Measurements from ENCODE around the gene TNRC6B. TPM values are rescaled to one million over a fixed set of nuclear protein-coding genes. Genes with fewer than 3 reads are reported as not detected.
"Not testable (repeated sequence)": the region's sequence is repeated elsewhere in the genome, so short reads cannot be mapped to it uniquely, and the experiment has no call there.

Gene TNRC6B
- total RNA-seq, 1 experiment from 2014 or later, result 50.4 TPM

- no peak for TF ChIP-seq PREB (CRISPR knock-in tag; IDR thresholded peaks at IDR 0.05; ENCODE audit: borderline replicate concordance)
- TF ChIP-seq ZNF512 (CRISPR knock-in tag; IDR thresholded peaks at IDR 0.05; ENCODE audit: borderline replicate concordance), result no peak
- peak; percentile 68; the same call in 1 of the 2 replicates for TF ChIP-seq NFE2L1 (CRISPR knock-in tag; IDR thresholded peaks at IDR 0.05)
Measured at GRCh38 chr22:40193429-40194421, 16.0 kb downstream of the TNRC6B start (continued).

- no peak for TF ChIP-seq GTF2I (CRISPR knock-in tag; conservative IDR thresholded peaks at IDR 0.05)
Measured at GRCh38 chr22:40194656-40195055, 16.9 kb downstream of the TNRC6B start.

GRCh38 chr22:40196628-40197360, 19.1 kb downstream of the TNRC6B start:
- no peaks in the 10 kb centered on the region for H3K36me3 Mint-ChIP-seq
- H3K9me3 Mint-ChIP-seq, result no peaks in the 10 kb centered on the region
- no peak for TF ChIP-seq PREB (CRISPR knock-in tag; IDR thresholded peaks at IDR 0.05; ENCODE audit: borderline replicate concordance)
- DNase-seq (ENCODE audit: low spot score) (no peak), ATAC-seq (no peak)
- H3K27me3 Mint-ChIP-seq (ENCODE audit: low read depth), result no peaks in the 10 kb centered on the region
- POLR2A ChIA-PET, result interaction anchor here (0.6 kb wide), 1 partner anchor 154 kb away, joined by 3 read pairs; no protein-coding TSS in a partner anchor
- peaks cover 88% of the 10 kb centered on the region for H3K4me1 Mint-ChIP-seq
- H3K4me3 Mint-ChIP-seq, result no peak overlapping the region
- CTCF ChIA-PET, result no interaction called here
- H3K27ac Mint-ChIP-seq, result peak overlapping the region; percentile 86

More at GRCh38 chr22:40194656-40195055, 16.9 kb downstream of the TNRC6B start:
- peaks cover 90% of the 10 kb centered on the region for H3K4me1 Mint-ChIP-seq
- ChIA-PET POLR2A (interaction anchor here (0.6 to 3.0 kb wide), 3 partner anchors 17 to 151 kb away, joined by 3 to 22 read pairs (median 7); partner anchors contain the start of gene TNRC6B), CTCF (interaction anchor here (0.5 to 3.4 kb wide), 10 partner anchors 13 to 619 kb away, joined by 3 to 40 read pairs (median 4); partner anchors contain the start of gene TNRC6B)
- H3K4me3 Mint-ChIP-seq, result peak overlapping the region; percentile 57
- peak overlapping the region; percentile 93 for H3K27ac Mint-ChIP-seq
- DNase-seq (ENCODE audit: low spot score) (no peak), ATAC-seq (peak; percentile 10)
- no peaks in the 10 kb centered on the region for H3K27me3 Mint-ChIP-seq (ENCODE audit: low read depth)
- no peaks in the 10 kb centered on the region for H3K36me3 Mint-ChIP-seq
- H3K9me3 Mint-ChIP-seq, result no peaks in the 10 kb centered on the region

GRCh38 chr22:40197421-40197820, 19.7 kb downstream of the TNRC6B start:
- POLR2A ChIA-PET, result interaction anchor here (1.0 kb wide), 1 partner anchor 20 kb away, joined by 3 read pairs; the partner anchor contains the start of gene TNRC6B
- H3K9me3 Mint-ChIP-seq; DNase-seq (ENCODE audit: low spot score); ATAC-seq; CTCF ChIA-PET; H3K4me3 Mint-ChIP-seq; H3K27ac Mint-ChIP-seq; H3K36me3 Mint-ChIP-seq; H3K27me3 Mint-ChIP-seq (ENCODE audit: low read depth): not testable (repeated sequence)
- H3K4me1 Mint-ChIP-seq, result peaks cover 88% of the 10 kb centered on the region

GRCh38 chr22:40198733-40199132, 21.0 kb downstream of the TNRC6B start:
- CTCF ChIA-PET, result no interaction called here
- H3K4me3 Mint-ChIP-seq, result no peak overlapping the region
- no peak for ATAC-seq
- H3K27me3 Mint-ChIP-seq (ENCODE audit: low read depth), result no peaks in the 10 kb centered on the region
- H3K36me3 Mint-ChIP-seq, result no peaks in the 10 kb centered on the region
- no peaks in the 10 kb centered on the region for H3K9me3 Mint-ChIP-seq
- peaks cover 88% of the 10 kb centered on the region for H3K4me1 Mint-ChIP-seq
- DNase-seq (ENCODE audit: low spot score), result no peak
- TF ChIP-seq ZNF396 (CRISPR knock-in tag; IDR thresholded peaks at IDR 0.05; ENCODE audit: borderline replicate concordance), result no peak
- no peak for TF ChIP-seq ZBTB43 (CRISPR knock-in tag; IDR thresholded peaks at IDR 0.05)
- TF ChIP-seq HMGA2 (CRISPR knock-in tag; IDR thresholded peaks at IDR 0.05), result no peak
- peak overlapping the region; percentile 64 for H3K27ac Mint-ChIP-seq
- POLR2A ChIA-PET, result no interaction called here
